Esophagus (tissue), 2 donors: ENCODE results near the gene CD180. TPM values are rescaled to one million over a fixed set of nuclear protein-coding genes. Genes with fewer than 3 reads are reported as not detected.
A peak's percentile ranks its signal among the peaks of the same experiment; 100 is the strongest.

ENCODE experiments used
- H3K27ac ChIP-seq, 2 donors: one replicate each; pipeline ENCODE4 v1.5.1; 2013; ENCODE audit warnings: low read depth in 2 of 2, mild to moderate bottlenecking in 2 of 2, inconsistent platforms in 1 of 2, low read length in 1 of 2, moderate library complexity in 1 of 2
- H3K27me3 ChIP-seq, 2 donors: one replicate each; pipeline ENCODE4 v1.6.1; 2013; ENCODE audit warnings: low read length in 2 of 2, control low read depth in 1 of 2, mild to moderate bottlenecking in 1 of 2; ENCODE audit not compliant: insufficient read depth in 2 of 2, control insufficient read depth in 1 of 2
- H3K36me3 ChIP-seq, 2 donors: one replicate each; pipeline ENCODE4 v1.6.1; 2013; ENCODE audit warnings: low read length in 1 of 2; ENCODE audit not compliant: control insufficient read depth in 2 of 2, insufficient read depth in 2 of 2
- H3K4me1 ChIP-seq, 2 donors: one replicate each; pipeline ENCODE4 v1.6.1; 2013; ENCODE audit warnings: low read length in 1 of 2; ENCODE audit not compliant: control insufficient read depth in 2 of 2, insufficient read depth in 2 of 2
- H3K4me3 ChIP-seq, 2 donors: one replicate each; pipeline ENCODE4 v1.5.1; 2013; ENCODE audit warnings: low read length in 2 of 2, mild to moderate bottlenecking in 2 of 2, low read depth in 1 of 2, moderate library complexity in 1 of 2
- H3K9me3 ChIP-seq, 2 donors: one replicate each; pipeline ENCODE4 v1.6.1; 2013; ENCODE audit warnings: mild to moderate bottlenecking in 2 of 2, low read depth in 1 of 2, low read length in 1 of 2, moderate library complexity in 1 of 2; ENCODE audit not compliant: control insufficient read depth in 2 of 2, insufficient read depth in 1 of 2
- WGBS, 2 donors: extraction: QIAGEN DNeasy Blood & Tissue Kit; methylation state at CpG; one replicate each; pipeline ENCODE4 v1.1.7; 2013; 5-methylcytosine and 5-hydroxymethylcytosine counted together
- polyA plus RNA-seq, 2 donors: library from polyadenylated mRNA; stranded (reverse); fragments of 200-250 nt; gene quantifications; one replicate each; pipeline ENCODE4 v1.2.3, GENCODE V29; 2013
- donor health status: healthy with polysubstance abuse.
- donor health status: Bipolar disorder and iron deficiency.

Gene CD180
- polyA plus RNA-seq, 2 donors = 0.06 to 0.12 TPM

DNA sequence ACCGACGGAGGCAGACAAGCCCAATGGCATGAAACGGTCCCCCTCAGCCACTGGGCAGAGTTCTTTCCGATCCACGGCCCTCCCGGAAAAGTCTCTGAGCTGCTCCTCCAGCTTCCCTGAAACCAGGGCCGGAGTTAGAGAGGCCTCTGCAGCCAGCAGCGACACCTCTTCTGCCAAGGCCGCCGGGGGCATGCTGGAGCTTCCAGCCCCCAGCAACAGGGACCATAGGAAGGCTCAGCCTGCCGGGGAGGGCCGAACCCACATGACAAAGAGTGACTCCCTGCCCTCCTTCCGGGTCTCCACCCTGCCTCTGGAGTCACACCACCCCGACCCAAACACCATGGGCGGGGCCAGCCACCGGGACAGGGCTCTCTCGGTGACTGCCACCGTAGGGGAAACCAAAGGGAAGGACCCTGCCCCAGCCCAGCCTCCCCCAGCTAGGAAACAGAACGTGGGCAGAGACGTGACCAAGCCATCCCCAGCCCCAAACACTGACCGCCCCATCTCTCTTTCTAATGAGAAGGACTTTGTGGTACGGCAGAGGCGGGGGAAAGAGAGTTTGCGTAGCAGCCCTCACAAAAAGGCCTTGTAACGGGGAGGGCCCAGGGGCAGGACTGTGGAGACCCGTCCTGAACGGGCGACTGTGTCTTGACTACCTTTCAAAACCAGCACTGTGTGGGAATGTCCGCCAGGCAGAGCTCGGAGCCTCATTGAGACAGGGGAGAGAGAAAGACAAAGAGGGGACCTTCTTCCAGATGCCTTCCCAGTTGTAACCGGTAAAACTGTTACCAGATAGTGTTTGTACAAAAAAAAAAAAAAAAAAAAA lies 29.9 kb downstream of the CD180 start:
- peaks cover 3 to 4% of the 10 kb centered on the region in 2 donors for H3K4me1 ChIP-seq
- 51 to 62% methylated on average over 29 to 31 of the region's 31 CpGs for WGBS, 2 donors
- H3K36me3 ChIP-seq = peaks cover 12 to 38% of the 10 kb centered on the region in 2 donors
- no peaks in the 10 kb centered on the region for H3K27me3 ChIP-seq
- H3K9me3 ChIP-seq = no peaks in the 10 kb centered on the region
- H3K27ac ChIP-seq = peak overlapping the region; percentile 80 to 92
- peak overlapping the region; percentile 22 to 26 for H3K4me3 ChIP-seq

DNA sequence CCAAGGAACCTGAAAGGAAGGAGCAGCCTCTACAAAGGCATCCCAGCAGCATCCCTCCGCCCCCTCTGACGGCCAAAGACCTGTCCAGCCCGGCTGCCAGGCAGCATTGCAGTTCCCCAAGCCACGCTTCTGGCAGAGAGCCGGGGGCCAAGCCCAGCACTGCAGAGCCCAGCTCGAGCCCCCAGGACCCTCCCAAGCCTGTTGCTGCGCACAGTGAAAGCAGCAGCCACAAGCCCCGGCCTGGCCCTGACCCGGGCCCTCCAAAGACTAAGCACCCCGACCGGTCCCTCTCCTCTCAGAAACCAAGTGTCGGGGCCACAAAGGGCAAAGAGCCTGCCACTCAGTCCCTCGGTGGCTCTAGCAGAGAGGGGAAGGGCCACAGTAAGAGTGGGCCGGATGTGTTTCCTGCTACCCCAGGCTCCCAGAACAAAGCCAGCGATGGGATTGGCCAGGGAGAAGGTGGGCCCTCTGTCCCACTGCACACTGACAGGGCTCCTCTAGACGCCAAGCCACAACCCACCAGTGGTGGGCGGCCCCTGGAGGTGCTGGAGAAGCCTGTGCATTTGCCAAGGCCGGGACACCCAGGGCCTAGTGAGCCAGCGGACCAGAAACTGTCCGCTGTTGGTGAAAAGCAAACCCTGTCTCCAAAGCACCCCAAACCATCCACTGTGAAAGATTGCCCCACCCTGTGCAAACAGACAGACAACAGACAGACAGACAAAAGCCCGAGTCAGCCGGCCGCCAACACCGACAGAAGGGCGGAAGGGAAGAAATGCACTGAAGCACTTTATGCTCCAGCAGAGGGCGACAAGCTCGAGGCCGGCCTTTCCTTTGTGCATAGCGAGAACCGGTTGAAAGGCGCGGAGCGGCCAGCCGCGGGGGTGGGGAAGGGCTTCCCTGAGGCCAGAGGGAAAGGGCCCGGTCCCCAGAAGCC lies 30.8 kb downstream of the CD180 start:
- Histone ChIP-seq H3K4me3 (peak overlapping the region; percentile 22 to 26), H3K9me3 (no peaks in the 10 kb centered on the region), H3K36me3 (peaks cover 12 to 38% of the 10 kb centered on the region in 2 donors), H3K27ac (peak overlapping the region; percentile 80 to 92), H3K27me3 (no peaks in the 10 kb centered on the region), H3K4me1 (peaks cover 3 to 4% of the 10 kb centered on the region in 2 donors)
- 40 to 49% methylated on average over 33 to 36 of the region's 36 CpGs for WGBS, 2 donors

DNA sequence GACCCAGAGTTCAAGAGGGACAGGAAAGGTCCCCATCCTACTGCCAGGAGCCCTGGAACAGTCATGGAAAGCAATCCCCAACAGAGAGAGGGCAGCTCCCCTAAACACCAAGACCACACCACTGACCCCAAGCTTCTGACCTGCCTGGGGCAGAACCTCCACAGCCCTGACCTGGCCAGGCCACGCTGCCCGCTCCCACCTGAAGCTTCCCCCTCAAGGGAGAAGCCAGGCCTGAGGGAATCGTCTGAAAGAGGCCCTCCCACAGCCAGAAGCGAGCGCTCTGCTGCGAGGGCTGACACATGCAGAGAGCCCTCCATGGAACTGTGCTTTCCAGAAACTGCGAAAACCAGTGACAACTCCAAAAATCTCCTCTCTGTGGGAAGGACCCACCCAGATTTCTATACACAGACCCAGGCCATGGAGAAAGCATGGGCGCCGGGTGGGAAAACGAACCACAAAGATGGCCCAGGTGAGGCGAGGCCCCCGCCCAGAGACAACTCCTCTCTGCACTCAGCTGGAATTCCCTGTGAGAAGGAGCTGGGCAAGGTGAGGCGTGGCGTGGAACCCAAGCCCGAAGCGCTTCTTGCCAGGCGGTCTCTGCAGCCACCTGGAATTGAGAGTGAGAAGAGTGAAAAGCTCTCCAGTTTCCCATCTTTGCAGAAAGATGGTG lies 31.6 kb downstream of the CD180 start:
- Histone ChIP-seq H3K4me3 (no peak overlapping the region), H3K4me1 (peaks cover 3 to 4% of the 10 kb centered on the region in 2 donors), H3K9me3 (no peaks in the 10 kb centered on the region), H3K36me3 (peaks cover 12 to 36% of the 10 kb centered on the region in 2 donors), H3K27ac (peak overlapping the region; percentile 34 to 80), H3K27me3 (no peaks in the 10 kb centered on the region)
- 93 to 95% methylated on average over 17 of the region's 17 CpGs for whole genome bisulfite sequencing, 2 donors

DNA sequence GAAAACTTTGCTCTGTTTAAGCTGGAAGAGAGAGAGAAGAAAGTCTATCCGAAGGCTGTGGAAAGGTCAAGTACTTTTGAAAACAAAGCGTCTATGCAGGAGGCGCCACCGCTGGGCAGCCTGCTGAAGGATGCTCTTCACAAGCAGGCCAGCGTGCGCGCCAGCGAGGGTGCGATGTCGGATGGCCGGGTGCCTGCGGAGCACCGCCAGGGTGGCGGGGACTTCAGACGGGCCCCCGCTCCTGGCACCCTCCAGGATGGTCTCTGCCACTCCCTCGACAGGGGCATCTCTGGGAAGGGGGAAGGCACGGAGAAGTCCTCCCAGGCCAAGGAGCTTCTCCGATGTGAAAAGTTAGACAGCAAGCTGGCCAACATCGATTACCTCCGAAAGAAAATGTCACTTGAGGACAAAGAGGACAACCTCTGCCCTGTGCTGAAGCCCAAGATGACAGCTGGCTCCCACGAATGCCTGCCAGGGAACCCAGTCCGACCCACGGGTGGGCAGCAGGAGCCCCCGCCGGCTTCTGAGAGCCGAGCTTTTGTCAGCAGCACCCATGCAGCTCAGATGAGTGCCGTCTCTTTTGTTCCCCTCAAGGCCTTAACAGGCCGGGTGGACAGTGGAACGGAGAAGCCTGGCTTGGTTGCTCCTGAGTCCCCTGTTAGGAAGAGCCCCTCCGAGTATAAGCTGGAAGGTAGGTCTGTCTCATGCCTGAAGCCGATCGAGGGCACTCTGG lies 32.6 kb downstream of the CD180 start:
- no peak overlapping the region for H3K27ac ChIP-seq
- H3K4me1 ChIP-seq = peaks cover 4 to 7% of the 10 kb centered on the region in 2 donors
- H3K36me3 ChIP-seq = peaks cover 17 to 36% of the 10 kb centered on the region in 2 donors
- no peaks in the 10 kb centered on the region for H3K27me3 ChIP-seq
- 92 to 95% methylated on average over 29 to 33 of the region's 33 CpGs for WGBS, 2 donors
- H3K4me3 ChIP-seq = no peak overlapping the region
- no peaks in the 10 kb centered on the region for H3K9me3 ChIP-seq

DNA sequence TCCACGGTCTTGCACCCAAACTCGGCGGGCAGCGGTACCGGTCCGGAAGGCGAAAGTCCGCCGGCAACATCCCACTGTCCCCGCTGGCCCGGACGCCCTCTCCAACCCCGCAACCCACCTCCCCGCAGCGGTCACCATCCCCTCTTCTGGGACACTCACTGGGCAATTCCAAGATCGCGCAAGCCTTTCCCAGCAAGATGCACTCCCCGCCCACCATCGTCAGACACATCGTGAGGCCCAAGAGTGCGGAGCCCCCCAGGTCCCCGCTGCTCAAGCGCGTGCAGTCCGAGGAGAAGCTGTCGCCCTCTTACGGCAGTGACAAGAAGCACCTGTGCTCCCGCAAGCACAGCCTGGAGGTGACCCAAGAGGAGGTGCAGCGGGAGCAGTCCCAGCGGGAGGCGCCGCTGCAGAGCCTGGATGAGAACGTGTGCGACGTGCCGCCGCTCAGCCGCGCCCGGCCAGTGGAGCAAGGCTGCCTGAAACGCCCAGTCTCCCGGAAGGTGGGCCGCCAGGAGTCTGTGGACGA lies 33.3 kb downstream of the CD180 start:
- Histone ChIP-seq H3K27ac (no peak overlapping the region), H3K9me3 (no peaks in the 10 kb centered on the region), H3K4me1 (peaks cover 4 to 7% of the 10 kb centered on the region in 2 donors), H3K36me3 (peaks cover 17 to 36% of the 10 kb centered on the region in 2 donors), H3K4me3 (no peak overlapping the region), H3K27me3 (no peaks in the 10 kb centered on the region)
- whole genome bisulfite sequencing, 2 donors = 97 to 98% methylated on average over 44 of the region's 44 CpGs

DNA sequence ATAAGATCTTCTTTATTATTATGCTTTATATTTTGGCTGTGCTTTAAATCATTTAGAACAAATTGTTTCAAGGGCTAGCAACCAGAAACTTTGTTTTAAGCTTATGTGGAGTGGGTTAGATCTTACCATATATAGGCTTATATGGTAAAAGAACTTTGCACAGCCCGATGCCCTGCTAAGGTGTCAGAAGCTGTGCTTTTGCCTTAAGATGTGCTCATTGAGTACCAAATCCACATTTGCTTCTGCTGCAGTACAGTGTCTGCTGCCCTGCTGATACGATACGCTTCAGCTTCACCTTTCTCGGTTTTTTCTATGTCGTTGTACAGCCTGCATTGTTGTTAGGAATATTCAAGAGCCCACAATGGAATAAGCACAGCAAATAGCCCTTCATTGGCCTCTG lies 34.8 kb downstream of the CD180 start:
- WGBS, 2 donors = 85 to 94% methylated on average over 5 of the region's 5 CpGs
- Histone ChIP-seq H3K27ac (no peak overlapping the region), H3K4me1 (peaks cover 3 to 5% of the 10 kb centered on the region in 2 donors), H3K27me3 (no peaks in the 10 kb centered on the region), H3K36me3 (peaks cover 17 to 34% of the 10 kb centered on the region in 2 donors), H3K4me3 (no peak overlapping the region), H3K9me3 (no peaks in the 10 kb centered on the region)

DNA sequence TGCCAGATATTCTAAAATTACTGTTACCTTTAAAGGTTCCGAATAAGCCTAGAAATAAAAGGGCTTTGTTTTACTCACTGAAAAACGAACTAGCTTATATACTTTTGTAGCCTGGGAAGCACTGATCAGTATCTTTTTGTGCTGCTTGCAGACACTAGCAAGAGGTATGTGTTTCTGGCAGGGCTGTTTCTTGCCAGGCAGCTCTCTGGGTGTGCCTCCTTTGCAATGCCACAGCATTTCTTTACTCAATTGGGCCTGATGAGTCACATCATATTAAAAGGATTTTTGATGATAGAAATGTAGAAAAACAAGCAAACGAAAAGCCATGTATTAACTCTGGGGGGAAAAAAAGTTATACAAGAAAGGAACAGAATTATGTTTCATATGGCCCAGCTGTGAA lies 35.6 kb downstream of the CD180 start:
- H3K4me3 ChIP-seq = no peak overlapping the region
- H3K9me3 ChIP-seq = no peaks in the 10 kb centered on the region
- WGBS, 2 donors = 33 to 39% methylated on average over 3 of the region's 3 CpGs
- H3K27me3 ChIP-seq = no peaks in the 10 kb centered on the region
- no peak overlapping the region for H3K27ac ChIP-seq
- H3K36me3 ChIP-seq = peaks cover 19 to 34% of the 10 kb centered on the region in 2 donors
- H3K4me1 ChIP-seq = peaks cover 0 to 4% of the 10 kb centered on the region in 2 donors

DNA sequence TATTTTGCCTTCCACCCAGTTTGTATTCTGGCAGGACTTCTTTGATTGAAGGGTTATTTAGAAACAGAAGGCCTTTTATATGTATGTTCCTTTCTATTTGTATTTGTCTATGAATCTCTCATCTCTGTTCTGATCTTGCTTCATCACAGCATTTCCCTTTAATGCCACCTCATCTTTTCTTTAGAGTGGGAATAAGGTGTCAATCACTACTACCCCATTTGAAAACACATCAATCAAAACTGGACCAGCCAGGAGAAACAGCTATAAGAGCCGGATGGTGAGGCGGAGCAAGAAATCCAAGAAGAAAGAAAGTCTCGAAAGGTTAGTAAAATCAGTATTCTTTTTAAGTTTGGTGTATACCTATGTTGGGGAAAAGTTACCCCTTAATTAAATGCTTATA lies 36.3 kb downstream of the CD180 start:
- peaks cover 0 to 4% of the 10 kb centered on the region in 2 donors for H3K4me1 ChIP-seq
- no peaks in the 10 kb centered on the region for H3K27me3 ChIP-seq
- peaks cover 19 to 32% of the 10 kb centered on the region in 2 donors for H3K36me3 ChIP-seq
- no peaks in the 10 kb centered on the region for H3K9me3 ChIP-seq
- 73 to 78% methylated on average over 3 of the region's 3 CpGs for WGBS, 2 donors
- H3K27ac ChIP-seq = peak overlapping the region in 1 of 2 donors; percentile 47
- H3K4me3 ChIP-seq = no peak overlapping the region
